VCaP (cell line): Measurements from ENCODE around the gene MAPK11.

ENCODE experiments used
- H3K27ac ChIP-seq: fragments of 450-650 bp; 2 replicates; pipeline ENCODE4 v1.5.1; 2017
- TF ChIP-seq, protein P1 (sequence below): fragments of 450-650 bp; conservative IDR thresholded peaks from 2 replicates; pipeline ENCODE4 v1.5.1; 2017; ENCODE audit warnings: mild to moderate bottlenecking, moderate library complexity

The MAPK11 gene

DNA sequence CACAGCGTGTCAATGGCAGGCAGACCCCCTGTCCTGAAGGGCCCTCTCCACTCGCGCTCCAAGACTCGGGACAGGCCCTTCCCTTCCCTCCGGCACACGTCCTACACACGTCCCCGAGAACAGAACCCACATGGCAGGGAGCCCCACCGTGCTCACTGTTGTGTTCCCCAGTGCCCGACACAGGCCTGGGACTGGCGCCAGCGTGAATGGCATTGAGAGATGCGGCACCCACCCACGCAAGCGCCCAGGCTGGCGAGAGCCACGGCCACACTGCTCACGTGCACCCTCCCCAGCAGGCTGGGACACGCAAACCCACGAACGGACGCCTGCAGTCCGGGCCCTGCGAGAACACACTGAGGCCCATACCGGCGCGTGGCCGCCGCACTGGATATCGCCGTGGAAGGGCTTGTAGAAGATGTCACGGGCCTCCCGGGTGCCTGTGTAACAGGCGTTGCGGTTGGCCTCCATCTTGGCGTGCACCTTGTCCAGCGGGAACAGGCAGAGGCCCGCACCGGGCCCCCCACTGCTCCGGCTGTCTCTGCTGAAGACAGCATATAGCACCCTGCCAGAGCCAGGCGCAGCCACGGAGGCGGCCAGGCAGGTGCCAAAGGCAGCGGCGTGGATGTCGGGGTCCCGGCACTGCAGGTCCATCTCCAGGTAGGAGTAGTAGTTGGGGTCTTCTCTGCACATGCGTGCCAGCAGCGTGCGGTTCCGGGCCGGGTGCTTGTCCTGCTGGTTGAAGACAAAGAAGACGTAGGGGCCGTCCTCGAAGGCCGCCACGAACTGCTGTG is 19.2 kb upstream of the MAPK11 start:
- no peak overlapping the region for H3K27ac ChIP-seq

DNA sequence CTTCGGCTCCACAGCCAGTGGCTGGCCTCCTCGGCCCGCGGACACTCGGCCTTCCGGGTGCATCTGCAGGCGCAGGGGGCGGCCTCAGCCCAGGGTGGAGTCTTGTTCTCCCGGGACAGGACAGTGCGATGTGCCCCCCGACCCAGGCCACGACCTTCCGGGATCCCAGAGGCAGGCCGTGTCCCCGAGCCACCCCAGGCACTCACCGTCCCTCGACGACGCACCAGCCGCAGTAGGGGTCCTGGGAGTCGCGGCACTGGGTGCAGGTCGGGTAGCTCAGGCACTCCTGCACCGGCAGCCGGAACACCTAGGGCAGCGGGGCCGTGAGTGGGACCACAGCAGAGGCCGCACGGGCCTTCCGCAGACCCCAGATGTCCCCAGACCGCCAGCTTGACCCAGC is 17.6 kb upstream of the MAPK11 start:
- no peak overlapping the region for H3K27ac ChIP-seq
- TF ChIP-seq, protein P1, sequence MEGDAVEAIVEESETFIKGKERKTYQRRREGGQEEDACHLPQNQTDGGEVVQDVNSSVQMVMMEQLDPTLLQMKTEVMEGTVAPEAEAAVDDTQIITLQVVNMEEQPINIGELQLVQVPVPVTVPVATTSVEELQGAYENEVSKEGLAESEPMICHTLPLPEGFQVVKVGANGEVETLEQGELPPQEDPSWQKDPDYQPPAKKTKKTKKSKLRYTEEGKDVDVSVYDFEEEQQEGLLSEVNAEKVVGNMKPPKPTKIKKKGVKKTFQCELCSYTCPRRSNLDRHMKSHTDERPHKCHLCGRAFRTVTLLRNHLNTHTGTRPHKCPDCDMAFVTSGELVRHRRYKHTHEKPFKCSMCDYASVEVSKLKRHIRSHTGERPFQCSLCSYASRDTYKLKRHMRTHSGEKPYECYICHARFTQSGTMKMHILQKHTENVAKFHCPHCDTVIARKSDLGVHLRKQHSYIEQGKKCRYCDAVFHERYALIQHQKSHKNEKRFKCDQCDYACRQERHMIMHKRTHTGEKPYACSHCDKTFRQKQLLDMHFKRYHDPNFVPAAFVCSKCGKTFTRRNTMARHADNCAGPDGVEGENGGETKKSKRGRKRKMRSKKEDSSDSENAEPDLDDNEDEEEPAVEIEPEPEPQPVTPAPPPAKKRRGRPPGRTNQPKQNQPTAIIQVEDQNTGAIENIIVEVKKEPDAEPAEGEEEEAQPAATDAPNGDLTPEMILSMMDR = no peak

More for the DNA sequence above, 19.2 kb upstream of the MAPK11 start:
- TF ChIP-seq, protein P1 = no peak

DNA sequence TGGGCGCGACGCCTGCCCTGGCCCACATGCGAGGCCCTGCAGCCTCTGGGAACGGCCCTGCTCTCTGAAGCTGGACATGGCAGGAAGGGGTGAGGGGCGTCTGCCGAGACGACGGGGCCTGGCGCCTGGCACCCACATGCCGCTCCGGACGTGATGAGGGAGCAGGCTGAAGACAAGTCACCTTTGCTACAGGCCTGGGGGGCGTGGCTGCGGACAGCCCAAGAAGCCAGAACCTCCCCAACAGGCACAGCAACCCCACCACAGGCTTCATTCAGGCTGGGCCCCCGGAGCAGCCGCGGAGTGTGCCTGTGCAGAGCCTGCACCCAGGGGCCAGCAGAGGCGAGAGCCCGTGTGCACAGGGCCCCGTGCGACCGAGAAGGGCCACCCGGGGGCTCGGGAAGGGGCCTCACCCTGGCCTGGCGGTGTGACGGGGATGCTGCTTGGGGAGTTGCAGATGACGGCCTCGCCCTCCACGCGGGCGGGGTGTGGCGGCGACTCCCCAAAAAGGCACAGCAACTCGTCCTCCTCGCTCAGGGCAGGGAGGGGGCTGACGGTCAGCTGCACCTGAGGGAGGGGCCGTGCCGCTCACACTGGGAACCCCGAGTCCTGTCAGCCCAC is 16.6 kb upstream of the MAPK11 start:
- no peak overlapping the region for H3K27ac ChIP-seq
- TF ChIP-seq, protein P1 = no peak

DNA sequence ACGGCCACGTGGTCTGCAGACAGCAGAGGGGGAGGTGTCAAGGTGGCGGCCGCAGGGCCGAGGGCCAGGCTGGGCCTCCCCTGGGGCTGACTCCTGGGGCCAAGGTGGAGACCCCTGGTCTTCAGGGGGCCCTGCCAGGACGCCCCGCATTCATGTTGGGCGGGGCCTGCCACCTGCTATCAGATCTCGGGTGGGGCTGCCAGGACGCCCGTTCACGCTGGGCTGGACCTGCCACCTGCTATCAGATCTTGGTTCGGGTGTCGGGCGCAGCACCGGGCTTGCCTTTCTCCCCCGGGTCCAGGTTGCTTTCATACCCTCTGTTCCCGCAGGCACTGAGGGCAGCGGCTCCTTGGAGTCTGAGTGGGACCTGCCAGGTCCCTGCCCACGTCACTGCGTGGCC is 16.1 kb upstream of the MAPK11 start:
- TF ChIP-seq, protein P1 = no peak
- no peak overlapping the region for H3K27ac ChIP-seq

DNA sequence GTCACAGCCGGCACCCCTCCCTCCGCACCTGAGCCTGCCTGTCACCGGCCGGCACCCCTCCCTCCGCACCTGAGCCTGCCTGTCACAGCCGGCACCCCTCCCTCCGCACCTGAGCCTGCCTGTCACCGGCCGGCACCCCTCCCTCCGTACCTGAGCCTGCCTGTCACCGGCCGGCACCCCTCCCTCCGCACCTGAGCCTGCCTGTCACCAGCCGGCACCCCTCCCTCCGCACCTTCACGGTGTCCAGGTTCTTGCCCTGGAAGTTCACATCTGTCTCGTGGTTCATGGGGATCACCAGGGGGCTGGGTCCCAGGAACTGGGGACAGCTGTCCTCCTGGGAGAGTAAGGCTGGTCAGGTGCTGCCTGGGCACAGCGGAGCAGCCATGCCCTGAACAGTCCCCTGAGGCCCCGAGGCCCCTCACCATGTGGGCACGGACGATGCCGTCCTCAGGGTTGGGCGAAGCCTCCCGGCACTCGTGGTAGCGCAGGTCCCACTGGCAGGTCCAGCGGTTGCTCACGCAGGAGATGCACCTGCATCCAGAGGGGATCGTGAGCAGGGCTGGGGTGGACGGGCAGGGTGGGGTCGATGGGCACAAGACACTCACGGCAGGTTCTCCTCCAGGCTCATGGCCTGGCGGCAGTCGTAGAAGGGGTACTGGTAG is 15.5 kb upstream of the MAPK11 start:
- no peak overlapping the region for H3K27ac ChIP-seq
- TF ChIP-seq, protein P1 = no peak

DNA sequence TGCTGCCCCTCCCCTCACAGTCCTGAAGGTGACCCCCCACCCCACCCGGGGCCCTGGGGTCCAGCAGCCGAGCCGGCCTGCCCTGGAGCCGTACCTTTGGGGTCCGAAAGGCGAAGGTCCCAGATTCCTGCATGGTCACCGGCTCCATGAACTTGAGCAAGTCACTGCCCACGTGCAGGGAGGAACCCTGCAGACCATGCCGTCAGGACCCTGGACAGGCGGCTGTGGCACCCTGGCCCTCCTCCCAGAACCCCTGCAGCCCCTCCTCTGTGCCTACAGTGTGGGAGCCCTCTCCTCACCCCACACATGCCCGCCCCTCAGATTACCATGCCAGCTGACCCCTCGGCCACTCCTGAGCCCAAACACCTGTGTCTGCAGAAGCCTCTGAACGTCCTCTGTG is 14.3 kb upstream of the MAPK11 start:
- TF ChIP-seq, protein P1 = no peak
- no peak overlapping the region for H3K27ac ChIP-seq

DNA sequence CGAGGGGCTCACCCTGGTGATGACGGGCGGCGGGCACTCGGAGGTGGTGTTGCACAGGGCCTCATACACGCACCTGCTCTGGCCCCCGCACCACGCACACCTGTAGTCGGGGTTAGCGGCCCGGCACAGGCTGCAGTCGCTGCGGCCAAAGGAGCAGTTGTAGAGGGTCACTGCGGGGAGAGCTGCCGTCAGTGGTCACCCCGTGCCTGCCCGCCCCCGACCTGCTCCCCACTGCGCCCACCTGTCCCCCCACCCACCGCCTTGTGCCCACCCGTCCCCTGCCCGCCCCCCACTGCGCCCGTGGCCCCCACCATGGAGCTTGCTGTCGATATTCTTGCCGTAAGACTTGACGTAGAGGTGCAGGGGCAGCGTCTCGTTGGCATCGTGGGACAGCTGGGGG is 13.6 kb upstream of the MAPK11 start:
- TF ChIP-seq, protein P1 = no peak
- no peak overlapping the region for H3K27ac ChIP-seq
